Smooth muscle cell of the pulmonary artery (primary cell): ENCODE measurements around the gene MAPT. TPM values are rescaled to one million over a fixed set of nuclear protein-coding genes. Genes with fewer than 3 reads are reported as not detected.

Experiments used
- total RNA-seq: library from RNA; depleted of rRNA; stranded (reverse); fragments of >200 nt; gene quantifications from 2 replicates; pipeline ENCODE4 v1.2.3, GENCODE V29; 2014

The MAPT gene
- total RNA-seq: 0.52 and 0.53 TPM in 2 replicates

DNA sequence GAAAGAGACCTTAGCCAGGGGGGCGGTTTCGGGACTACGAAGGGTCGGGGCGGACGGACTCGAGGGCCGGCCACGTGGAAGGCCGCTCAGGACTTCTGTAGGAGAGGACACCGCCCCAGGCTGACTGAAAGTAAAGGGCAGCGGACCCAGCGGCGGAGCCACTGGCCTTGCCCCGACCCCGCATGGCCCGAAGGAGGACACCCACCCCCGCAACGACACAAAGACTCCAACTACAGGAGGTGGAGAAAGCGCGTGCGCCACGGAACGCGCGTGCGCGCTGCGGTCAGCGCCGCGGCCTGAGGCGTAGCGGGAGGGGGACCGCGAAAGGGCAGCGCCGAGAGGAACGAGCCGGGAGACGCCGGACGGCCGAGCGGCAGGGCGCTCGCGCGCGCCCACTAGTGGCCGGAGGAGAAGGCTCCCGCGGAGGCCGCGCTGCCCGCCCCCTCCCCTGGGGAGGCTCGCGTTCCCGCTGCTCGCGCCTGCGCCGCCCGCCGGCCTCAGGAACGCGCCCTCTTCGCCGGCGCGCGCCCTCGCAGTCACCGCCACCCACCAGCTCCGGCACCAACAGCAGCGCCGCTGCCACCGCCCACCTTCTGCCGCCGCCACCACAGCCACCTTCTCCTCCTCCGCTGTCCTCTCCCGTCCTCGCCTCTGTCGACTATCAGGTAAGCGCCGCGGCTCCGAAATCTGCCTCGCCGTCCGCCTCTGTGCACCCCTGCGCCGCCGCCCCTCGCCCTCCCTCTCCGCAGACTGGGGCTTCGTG, at the start of gene MAPT:
TSS of gene MAPT (plus strand) at position 533 of the 763 bp plus-strand sequence. CDS start 67,784 bp downstream, outside the sequence.

GRCh38 chr17:45844695-45845375, 49.5 kb upstream of the MAPT start, which contains the start of gene SPPL2C:
Gene SPPL2C (plus strand): TSS chr17:45844881. CDS start chr17:45844907, 26 bp downstream.

GRCh38 chr17:45998987-45999899, 104.9 kb downstream of the MAPT start, which contains the start of gene STH:
Gene STH (plus strand): TSS chr17:45999250. CDS start chr17:45999280, 30 bp downstream.

Other genes with a start within 250 kb of the MAPT start
- gene CRHR1, start 110.2 kb upstream of the MAPT start, total RNA-seq: not detected in 2 replicates
- not detected in 2 replicates for gene SPPL2C, start 49.7 kb upstream of the MAPT start, total RNA-seq
- gene STH, start 104.7 kb downstream of the MAPT start, total RNA-seq: not detected in 2 replicates